Inflammatory macrophage treated with lipopolysaccharide for 4 hours (primary cell): ENCODE measurements around the gene DUOXA1.
"Not testable (repeated sequence)": the region's sequence is repeated elsewhere in the genome, so short reads cannot be mapped to it uniquely, and the experiment has no call there.

Experiments used
- DNase-seq: peaks from one replicate; pipeline ENCODE4 v3.0.0-alpha.2; 2020

Gene DUOXA1

DNA sequence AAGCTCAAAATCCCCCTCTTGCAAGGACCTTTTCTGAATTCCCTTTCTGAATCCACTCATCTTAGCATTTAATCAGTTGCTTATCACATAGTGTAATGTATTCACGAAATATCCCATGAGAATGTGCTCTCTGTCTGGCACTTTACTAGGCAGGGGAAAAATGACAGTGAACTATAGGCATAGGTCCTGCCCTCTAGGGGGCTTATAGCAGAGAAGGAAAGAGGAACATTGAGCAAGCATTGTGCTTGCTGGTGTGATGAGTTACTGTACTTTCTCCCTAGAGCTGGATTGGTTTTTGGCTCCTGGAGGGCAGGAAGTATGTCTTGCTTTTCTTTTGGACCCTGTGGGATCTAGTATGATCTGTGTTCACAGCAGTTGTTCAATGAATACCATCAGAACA, 42.2 kb downstream of the DUOXA1 start:
- DNase-seq, result no peak

DNA sequence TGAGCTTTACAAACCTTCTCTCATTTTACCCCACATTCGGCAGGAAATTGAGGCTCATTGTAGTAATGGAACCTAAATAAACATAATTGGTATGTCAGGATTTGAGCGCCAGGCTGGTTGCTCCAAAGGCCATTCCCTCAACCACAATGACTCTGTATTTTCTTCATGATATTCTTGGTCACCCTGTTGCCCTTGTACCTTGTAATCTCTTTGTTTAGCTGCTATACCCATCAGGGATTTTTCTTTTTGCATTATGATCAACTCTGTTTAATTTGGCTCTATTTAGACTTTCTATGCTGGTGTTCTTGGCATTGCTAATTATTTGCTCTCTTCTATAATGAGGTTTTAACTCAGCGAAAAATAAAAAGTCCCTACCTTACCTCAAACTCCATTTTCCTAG, 45.5 kb downstream of the DUOXA1 start:
- no peak for DNase-seq

DNA sequence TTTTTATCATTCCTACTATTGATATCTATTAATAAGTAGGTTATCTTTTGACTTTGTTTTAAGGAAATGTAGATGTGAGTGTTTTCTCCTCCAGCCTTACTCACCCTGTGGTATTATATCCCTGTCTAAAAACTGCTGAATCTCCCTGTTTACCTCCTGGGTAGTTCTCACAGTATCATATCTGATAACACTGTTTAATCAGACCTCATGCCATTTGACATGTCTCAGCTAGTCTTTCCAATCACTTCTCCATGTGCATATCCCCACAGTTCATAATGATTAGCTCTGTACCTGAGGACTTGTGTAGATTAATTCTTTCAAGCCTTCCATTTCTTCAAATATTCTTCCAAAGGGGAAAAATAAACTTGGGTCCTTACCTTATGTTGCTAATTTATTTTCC, 46.5 kb downstream of the DUOXA1 start:
- no peak for DNase-seq

DNA sequence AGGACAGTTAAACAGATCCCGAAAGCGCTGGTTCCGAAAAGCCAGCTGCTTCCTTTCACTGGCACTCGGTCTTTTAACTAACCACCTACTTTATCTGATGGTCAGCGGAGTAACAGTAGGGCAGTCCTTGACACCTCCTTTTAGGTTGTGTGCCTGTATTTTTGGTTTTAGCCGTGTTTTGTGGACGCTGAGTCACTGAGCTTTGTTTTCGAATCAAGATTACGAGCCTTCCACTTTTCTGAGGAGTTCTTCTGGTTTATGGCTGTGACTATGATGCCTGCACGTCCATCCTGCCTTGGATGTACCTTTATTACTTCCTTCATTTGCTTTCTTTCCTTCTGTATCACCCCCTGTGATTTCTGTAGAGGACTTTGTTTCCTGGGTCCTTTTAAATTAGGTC, 47.3 kb downstream of the DUOXA1 start:
- not testable (repeated sequence) for DNase-seq

DNA sequence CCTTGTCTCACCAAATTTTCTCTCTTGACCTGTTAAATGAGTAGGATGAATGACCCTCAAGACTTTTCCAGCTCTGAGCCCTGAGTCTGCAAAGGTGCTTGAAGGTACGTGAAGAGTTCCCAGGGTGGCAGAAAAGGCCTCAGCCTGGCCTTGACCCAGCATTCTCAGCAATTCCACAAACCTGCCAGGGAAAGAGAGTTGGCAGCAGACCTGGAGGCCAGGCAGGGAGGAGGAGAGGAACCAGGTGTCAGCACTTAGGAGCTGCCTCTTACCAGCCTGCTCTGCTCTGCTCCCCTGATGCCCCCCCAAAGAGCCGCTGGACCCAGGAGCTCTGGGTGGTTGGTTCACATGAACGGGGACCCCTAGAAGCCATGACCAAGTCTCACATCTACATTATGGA, 49.1 kb downstream of the DUOXA1 start:
- DNase-seq, result not testable (repeated sequence)

DNA sequence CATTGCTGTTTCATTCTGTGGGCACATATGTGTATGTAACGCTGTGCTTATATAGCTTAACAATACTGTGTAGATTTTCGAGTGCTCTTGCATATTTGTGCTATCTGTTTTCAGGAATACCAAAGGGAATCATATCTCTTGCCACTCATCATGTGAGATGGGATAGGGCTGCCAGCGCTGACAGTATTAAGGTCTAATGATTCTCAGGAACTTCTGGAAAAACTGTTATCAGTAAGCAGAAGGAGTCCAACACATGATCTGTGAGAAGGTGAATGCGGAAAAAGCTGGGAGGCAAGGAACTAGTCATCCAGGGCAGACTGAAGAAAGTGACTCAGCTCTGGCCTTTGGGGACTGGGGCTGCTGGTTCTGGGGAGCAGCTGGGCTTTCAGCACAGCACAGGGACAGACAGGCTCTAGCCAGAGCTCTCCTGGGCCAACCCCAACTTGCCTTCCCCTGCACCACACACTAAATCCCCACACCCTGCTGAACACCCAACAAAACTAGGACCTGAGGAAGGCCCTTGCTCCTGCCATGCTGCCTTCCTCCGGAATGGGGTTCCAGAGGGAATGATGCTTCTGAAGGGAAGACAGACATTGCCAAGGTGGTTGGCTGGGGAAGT, 49.9 kb downstream of the DUOXA1 start:
- not testable (repeated sequence) for DNase-seq

DNA sequence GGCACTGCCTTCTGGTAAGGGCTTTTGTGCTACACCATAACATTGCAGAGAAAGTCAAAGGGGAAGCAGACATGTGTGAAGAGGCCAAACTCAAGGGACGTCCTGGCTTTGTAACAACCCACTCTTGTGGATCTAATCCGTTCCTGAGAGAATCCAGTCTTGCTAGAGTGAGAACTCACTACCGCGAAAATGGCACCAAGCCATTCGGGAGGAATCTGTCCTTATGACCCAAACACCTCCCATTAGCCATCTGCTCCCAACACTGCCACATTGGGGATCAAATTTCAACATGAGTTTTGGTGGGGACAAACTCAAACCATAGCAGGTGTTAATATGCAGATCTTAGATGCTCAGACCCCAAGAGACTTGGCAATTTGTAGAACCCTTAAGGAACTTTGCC, 50.5 kb downstream of the DUOXA1 start:
- not testable (repeated sequence) for DNase-seq

DNA sequence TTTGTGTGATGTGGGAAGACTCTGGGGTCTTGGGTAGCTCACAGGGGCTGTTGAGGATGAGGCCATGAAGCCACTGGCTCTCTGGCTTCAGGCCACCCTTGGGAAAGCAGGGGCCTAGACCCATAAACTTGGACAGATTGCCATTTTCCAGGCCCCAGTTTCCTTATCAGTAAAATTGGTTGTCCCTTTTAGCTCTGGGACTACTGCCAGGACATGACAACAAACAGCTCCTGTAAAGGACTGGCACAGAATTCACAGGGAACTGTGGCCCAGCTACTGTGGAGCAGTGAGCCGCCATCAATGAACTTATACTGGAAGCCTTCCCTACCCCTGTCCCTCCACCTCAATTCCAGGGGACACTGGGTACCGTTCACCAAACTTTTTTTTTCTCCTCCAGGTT, 52.3 kb downstream of the DUOXA1 start:
- not testable (repeated sequence) for DNase-seq

DNA sequence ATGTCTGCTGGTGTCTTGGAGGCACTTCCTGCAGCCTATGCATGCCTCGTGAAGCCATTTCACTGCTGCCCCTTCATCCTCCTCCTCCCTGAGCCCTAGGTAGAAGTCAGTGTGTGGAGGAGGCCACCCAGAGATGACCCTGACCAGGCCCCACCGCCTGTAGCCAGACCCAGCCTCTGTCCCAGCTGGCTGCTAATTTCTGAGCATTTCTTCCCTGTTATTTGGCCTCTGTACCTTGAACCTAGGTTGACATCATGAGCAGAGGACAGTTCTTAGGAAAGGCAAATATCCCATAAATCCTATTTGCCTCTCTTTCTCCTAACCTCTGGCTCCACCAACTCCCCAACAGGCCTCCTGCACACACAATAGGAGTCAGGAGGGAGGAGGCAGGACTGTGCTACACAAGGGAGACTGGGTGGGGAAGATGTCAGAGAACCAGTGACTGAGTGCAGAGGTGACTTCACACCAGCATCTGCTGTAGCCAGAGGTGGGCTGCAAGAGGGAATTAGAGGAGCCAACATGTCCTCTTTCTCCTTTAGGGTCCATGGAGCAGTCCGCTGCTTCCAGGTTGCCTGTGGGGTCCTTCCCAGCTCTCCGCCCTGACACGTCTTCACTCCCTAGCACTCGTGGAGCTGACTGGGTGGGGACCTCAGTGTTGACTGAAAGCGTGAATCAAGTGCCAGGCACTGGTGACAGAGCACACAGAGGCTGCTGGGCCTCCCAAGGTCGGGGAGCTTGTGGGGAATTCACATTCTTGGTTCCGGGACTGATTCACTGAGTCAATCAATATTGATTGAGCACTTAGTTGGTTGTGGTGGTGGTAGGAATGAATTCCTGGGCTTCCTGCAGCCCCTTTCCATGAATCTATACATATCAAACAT, 54.0 kb downstream of the DUOXA1 start:
- not testable (repeated sequence) for DNase-seq

DNA sequence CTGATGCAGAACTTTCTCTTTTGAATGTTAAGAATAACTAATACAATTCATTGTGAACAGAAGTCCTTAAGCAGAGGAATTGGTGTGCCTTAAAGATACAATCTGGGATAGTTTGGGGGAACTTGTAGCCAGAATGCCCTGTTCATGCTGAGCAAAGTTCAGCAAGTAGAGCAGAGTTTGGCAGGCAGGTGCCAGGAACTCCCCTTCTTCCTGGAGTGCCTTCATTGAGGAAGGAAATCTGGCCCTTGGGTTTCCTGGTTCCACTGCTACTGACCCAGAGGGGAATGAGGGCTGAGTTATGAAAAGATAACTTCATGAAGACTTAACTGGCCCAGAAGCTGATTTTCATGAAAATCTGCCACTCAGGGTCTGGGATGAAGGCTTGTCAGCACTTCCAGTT, 56.1 kb downstream of the DUOXA1 start:
- DNase-seq, result not testable (repeated sequence)

DNA sequence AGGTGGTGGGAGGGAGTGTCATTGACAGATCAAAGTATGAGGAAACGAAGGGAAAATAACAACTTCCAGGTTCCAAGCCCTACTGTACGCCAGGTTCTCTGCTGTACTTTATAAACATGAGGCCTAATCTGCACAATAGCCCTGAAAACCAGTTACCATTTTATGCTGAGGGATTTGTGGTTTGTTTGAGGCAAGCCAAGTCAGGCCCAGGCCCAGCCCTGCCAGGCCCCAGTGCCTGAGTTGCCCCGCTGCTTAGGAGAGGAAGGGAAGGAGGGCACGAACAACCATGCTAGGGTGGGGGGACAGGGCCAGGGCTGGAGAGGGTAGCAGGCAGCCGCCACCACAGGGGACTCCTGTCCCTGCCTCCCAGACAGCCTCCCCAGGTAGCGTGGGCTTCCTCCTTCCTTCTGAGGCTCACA, 59.7 kb downstream of the DUOXA1 start:
- DNase-seq, result not testable (repeated sequence)
